Activated CD4-positive, alpha-beta T cell treated with anti-CD3 and anti-CD28 coated beads, Interleukin-2, amount 50 U/mL, for 1 hour (primary cell): ENCODE data around the gene B3GNT2.
A peak's percentile ranks its signal among the peaks of the same experiment; 100 is the strongest.

Experiments
- DNase-seq: peaks from one replicate; pipeline ENCODE4 v3.0.0-alpha.2; 2020

B3GNT2 gene

GRCh38 chr2:62206024-62206423, 10.1 kb downstream of the B3GNT2 start:
- no peak for DNase-seq

DNA sequence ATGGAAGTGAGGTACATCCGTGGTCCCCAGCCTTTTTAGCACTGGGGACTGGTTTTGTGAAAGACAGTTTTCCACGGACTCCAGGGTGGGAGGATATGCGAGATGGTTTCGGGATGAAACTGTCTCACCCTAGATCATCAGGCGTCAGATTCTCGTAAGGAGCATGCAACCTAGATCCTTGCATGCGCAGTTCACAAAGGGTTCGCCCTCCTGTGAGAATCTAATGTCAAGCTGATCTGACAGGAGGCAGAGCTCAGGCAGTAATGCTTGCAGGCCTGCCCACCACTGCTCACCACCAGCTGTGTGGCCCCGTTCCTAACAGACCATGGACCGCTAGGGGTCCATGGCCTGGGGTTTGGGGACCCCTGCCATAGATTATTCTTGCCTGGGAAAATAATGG, 11.6 kb downstream of the B3GNT2 start:
- DNase-seq, result no peak

DNA sequence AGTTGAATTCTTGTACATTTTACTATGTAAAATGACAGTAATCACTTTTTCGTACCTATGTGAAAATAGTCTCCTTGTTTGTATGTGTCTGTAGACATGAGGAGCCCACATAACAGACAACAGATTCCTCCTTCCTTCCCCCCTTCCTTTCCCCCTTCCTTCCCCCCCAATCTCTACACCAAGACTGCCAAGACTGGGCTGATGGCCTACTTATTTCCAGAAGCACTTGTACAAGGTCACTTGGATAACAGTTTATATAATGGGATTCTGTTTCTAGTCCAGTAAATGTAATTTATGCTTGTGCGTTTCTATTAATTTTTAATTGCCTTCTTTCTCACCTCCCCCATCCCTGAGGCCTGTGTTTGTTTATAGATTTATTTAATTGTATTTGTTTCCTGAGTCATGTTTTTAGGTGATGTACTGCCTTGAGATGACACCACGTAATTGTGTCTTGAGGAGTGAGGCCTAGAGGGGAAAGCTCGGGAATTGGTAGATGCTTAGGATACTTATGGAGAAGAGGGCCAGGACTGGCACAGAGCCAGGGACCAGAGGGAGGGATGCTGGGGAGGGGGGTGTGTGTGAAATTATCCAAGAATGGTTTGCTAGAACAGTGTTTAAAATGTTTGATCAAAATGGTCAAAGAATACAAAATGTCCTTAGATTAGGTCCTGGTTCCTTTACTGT, 12.3 kb downstream of the B3GNT2 start:
- DNase-seq, result no peak

- peak; percentile 10 for DNase-seq
Observed at GRCh38 chr2:62208758-62209114, 12.8 kb downstream of the B3GNT2 start.

- no peak for DNase-seq
Observed at GRCh38 chr2:62209427-62209991, 13.6 kb downstream of the B3GNT2 start.

DNA sequence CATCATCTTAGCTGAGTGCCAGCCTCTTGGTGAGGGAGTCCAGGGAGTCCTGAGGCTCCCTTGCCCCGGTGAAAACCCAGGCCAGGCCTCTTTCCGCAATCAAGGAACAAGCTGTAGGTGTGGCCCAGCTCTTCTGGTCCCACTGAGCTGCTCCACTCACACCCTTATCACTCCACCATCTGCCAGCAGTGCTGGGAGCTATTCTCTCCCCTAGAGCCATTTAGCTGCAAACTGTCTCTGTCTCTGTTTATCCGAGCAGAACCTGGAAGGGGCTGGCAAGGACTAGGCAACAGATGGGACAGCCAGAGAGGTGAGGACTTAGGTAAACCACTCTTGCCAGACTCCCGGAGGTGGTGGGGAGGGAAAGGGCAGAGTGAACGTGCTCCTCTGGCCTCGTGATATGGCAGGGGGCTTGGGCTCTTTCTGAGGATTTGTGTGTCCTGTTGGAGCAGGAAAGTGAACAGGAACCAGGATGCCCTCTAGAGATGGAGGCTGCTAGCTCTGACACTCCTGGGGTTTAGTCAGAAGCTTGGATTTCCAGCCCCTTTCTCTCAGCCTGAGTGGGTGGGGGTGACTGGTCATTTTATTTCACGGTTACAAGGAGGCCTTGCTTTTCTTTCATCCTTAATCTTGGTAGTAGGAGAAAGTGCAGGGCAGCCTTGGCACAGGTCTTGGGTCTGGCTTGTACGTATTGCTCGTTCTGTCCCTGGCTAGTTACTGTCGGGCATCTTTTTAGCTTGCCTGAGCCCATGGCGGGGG, 19.6 kb downstream of the B3GNT2 start:
- DNase-seq, result no peak

DNA sequence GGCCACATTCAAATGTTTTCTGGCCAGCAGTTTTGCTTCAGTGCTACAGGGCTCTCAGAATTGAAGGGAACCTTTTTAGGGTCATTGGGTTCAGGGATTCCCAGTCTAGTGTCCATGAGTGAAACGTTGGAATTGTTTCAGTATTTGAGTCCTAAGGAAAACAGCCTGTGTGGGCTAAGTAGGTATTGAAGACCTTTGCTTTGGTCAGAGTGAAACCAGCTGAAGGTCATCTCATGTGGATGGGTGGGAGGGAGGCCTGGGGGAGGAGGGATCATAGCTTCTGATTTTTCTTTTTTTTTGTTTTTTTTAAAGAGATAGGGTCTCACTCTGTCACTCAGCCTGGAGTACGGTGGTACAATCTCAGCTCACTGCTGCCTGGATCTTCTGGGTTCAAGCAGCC, 20.2 kb downstream of the B3GNT2 start:
- no peak for DNase-seq

- DNase-seq, result no peak
Observed at GRCh38 chr2:62216616-62217015, 20.7 kb downstream of the B3GNT2 start.

- no peak for DNase-seq
Observed at GRCh38 chr2:62217421-62217820, 21.5 kb downstream of the B3GNT2 start.

GRCh38 chr2:62217970-62218369, 22.1 kb downstream of the B3GNT2 start:
- DNase-seq, result no peak

- DNase-seq, result no peak
Observed at GRCh38 chr2:62219407-62220159, 23.7 kb downstream of the B3GNT2 start.

GRCh38 chr2:62221141-62221540, 25.2 kb downstream of the B3GNT2 start:
- no peak for DNase-seq

DNA sequence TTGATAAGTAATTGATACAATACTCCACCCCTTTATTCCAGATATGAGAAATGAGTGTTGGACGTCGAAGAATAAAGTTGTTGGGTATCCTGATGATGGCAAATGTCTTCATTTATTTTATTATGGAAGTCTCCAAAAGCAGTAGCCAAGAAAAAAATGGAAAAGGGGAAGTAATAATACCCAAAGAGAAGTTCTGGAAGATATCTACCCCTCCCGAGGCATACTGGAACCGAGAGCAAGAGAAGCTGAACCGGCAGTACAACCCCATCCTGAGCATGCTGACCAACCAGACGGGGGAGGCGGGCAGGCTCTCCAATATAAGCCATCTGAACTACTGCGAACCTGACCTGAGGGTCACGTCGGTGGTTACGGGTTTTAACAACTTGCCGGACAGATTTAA, 26.3 kb downstream of the B3GNT2 start:
- no peak for DNase-seq

- no peak for DNase-seq
Observed at GRCh38 chr2:62222674-62223073, 26.8 kb downstream of the B3GNT2 start.

- no peak for DNase-seq
Observed at GRCh38 chr2:62224976-62225375, 29.1 kb downstream of the B3GNT2 start.

GRCh38 chr2:62227386-62228075, 31.6 kb downstream of the B3GNT2 start:
- no peak for DNase-seq

DNA sequence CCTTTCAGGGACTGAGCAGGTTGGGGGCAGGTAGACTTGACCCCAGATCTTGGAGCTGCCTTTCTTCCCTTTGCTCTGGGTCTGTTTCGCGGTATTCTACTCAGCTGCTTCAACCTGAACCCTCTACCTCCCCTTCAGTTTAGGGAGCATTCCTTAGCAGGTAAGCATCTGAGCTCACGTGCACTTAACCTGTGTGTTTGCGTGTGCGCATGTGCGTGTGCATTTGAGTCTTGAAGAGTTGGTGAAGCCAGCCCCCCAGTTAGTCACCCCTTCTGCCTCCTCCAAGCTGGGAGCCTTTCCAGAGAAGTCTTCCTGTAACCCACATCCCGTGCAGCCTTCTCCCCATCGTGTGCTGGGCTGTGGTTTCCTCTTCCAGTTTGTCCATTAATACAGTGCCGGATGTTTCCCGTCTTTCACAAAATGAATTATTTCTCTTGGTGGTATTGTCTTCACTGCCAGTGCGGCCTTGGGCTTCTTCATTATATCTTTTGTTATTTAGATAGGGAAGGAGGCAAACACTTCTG, 33.2 kb downstream of the B3GNT2 start:
- DNase-seq, result no peak

GRCh38 chr2:62231541-62231940, 35.6 kb downstream of the B3GNT2 start:
- DNase-seq, result no peak

DNA sequence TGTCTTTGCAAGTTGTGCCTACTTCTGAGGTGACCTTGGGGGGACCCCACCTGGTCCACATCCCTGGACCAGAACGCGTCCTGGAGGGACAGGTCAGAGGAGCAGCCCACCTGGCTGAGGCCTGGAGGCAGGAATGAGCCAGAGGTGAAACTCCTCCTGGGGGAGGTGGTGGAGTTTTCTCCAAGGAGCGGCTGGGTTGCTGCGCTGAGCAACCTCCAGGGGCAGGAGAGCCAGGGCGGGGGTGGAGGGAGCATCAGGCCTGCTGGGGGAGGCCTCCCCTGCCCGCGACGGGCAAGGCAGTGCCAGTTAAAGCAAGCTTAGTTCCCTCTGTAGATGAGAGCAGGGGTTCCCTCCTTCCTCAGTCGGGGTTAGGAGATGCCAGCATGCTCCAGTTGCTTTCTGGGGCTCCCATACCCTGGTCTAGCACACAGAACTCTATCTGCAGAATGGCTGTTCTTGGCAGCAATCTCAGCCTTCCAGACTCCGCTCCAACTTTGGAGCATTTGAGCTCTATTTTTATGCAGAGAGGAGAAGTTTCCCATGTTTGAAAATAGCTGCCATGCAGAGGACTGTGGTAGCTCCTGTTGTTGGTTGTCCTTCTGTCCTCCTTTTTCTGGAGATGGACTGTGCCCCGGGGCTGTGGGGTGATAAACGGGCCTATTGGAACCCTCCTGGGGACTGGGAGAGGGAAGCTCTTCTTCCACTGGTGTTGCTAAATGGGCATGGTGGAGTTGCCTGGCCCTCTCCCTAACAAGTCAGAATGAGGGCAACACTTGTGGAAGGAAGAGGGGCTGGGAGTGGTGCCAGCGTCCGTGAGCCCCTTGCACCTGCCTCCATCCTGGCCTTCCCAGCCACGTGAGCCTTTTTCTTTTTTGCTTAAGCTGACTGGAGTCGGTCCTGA, 39.1 kb downstream of the B3GNT2 start:
- DNase-seq, result no peak

DNA sequence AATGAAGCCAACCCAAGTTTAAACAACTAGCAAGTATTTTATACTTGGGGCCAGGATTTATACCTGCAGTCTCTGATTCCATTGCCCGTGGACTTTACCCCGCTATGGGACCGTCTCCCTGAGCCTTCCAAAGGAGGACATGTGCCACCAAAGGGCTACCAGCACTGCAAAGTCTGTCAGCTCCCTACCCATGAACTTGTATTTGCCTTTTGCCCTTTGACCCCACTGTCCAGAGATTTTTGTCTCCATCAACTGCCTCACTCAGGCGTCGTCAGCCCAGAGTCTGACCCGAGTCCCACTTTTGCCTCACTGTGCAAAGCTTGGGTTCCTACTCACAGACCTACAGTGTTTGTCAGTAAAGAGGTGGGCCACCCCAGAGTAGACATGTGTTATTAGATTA, 40.6 kb downstream of the B3GNT2 start:
- DNase-seq, result no peak

GRCh38 chr2:62238236-62238635, 42.3 kb downstream of the B3GNT2 start:
- no peak for DNase-seq

DNA sequence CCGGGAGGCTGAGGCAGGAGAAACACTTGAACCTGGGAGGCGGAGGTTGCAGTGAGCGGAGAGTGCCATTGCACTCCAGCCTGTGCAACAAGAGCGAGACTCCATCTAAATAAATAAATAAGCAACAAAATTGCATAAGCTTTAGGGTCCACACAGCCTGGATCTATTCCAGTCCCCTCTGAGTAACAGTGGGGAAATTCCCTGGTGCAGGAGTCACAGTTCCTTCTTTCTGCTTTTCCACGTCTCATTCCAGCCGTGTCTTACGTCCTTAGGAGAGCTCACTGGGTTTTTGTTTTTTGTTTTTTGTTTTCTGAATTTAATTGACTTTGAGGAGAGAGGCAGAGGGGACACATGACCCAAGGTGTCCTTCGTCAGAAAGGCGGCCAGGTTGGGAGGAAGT, 44.6 kb downstream of the B3GNT2 start:
- DNase-seq, result no peak
